GM20431 (cell line): Measurements from ENCODE around the gene TSPAN9.

ENCODE experiments used
- in situ Hi-C: fragments of 300-500 bp; cut with MseI, MboI; formaldehyde crosslinking; loops from one replicate; pipeline ENCODE4 v1.15.0; 2020; ENCODE audit warnings: low sequenced_read_pairs; ENCODE audit not compliant: unreplicated experiment

The TSPAN9 gene

GRCh38 chr12:3150931-3151835, 74.0 kb downstream of the TSPAN9 start:
- in situ Hi-C loops: no loop called here

GRCh38 chr12:3152011-3152511, 74.9 kb downstream of the TSPAN9 start:
- in situ Hi-C loops: no loop called here

GRCh38 chr12:3152892-3153291, 75.7 kb downstream of the TSPAN9 start:
- in situ Hi-C loops: no loop called here

- in situ Hi-C loops: no loop called here
Measured at GRCh38 chr12:3154006-3154405, 76.8 kb downstream of the TSPAN9 start.

- in situ Hi-C loops: no loop called here
Measured at GRCh38 chr12:3155702-3156370, 78.7 kb downstream of the TSPAN9 start.

GRCh38 chr12:3157581-3158323, 80.6 kb downstream of the TSPAN9 start:
- in situ Hi-C loops: no loop called here

- in situ Hi-C loops: no loop called here
Measured at GRCh38 chr12:3158851-3159465, 81.8 kb downstream of the TSPAN9 start.

- in situ Hi-C loops: no loop called here
Measured at GRCh38 chr12:3160081-3160480, 82.9 kb downstream of the TSPAN9 start.

GRCh38 chr12:3161861-3162260, 84.7 kb downstream of the TSPAN9 start:
- in situ Hi-C loops: no loop called here

GRCh38 chr12:3164454-3165077, 87.4 kb downstream of the TSPAN9 start:
- in situ Hi-C loops: no loop called here

- in situ Hi-C loops: no loop called here
Measured at GRCh38 chr12:3165078-3165980, 88.2 kb downstream of the TSPAN9 start.

GRCh38 chr12:3167636-3168035, 90.5 kb downstream of the TSPAN9 start:
- in situ Hi-C loops: no loop called here

GRCh38 chr12:3168223-3169221, 91.3 kb downstream of the TSPAN9 start:
- in situ Hi-C loops: no loop called here

GRCh38 chr12:3170423-3171194, 93.4 kb downstream of the TSPAN9 start:
- in situ Hi-C loops: no loop called here

GRCh38 chr12:3171195-3171591, 94.0 kb downstream of the TSPAN9 start:
- in situ Hi-C loops: no loop called here

- in situ Hi-C loops: no loop called here
Measured at GRCh38 chr12:3172124-3173007, 95.2 kb downstream of the TSPAN9 start.
